ENCODE measurements around the gene OTOF.

OTOF gene

GRCh38 chr2:26444236-26444635 lies 33.7 kb downstream of the OTOF start:
- DNase-seq = no peak

DNA sequence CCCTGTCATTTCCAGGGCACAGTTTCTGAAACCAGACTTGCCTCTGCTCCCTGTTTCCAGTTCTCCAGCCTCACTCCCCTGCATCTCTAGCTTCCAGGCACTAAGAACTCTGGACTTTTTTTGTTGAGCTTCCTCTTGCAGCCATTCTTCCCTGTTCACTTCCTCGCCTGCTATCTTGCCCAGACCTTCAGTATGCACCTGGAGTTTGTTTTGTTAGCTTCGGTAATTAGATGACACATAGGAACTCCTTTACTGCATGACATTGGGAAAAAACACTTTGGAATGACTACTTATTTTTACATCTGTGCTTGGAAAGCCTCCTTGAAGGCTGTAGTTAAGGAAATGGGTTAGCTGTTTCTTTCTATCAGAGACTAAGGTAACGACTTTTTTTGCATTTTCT lies 35.2 kb downstream of the OTOF start:
- no peak for DNase-seq

- no peak for DNase-seq
These were observed 35.6 kb downstream of the OTOF start for GRCh38 chr2:26442301-26442700.

GRCh38 chr2:26438926-26439325 lies 39.0 kb downstream of the OTOF start:
- no peak for DNase-seq

GRCh38 chr2:26438526-26438925 lies 39.4 kb downstream of the OTOF start:
- no peak for DNase-seq

GRCh38 chr2:26435106-26435505 lies 42.8 kb downstream of the OTOF start:
- no peak for DNase-seq

GRCh38 chr2:26432859-26433258 lies 45.1 kb downstream of the OTOF start:
- no peak for DNase-seq

- no peak for DNase-seq
These were observed 45.6 kb downstream of the OTOF start for GRCh38 chr2:26432363-26432762.

DNA sequence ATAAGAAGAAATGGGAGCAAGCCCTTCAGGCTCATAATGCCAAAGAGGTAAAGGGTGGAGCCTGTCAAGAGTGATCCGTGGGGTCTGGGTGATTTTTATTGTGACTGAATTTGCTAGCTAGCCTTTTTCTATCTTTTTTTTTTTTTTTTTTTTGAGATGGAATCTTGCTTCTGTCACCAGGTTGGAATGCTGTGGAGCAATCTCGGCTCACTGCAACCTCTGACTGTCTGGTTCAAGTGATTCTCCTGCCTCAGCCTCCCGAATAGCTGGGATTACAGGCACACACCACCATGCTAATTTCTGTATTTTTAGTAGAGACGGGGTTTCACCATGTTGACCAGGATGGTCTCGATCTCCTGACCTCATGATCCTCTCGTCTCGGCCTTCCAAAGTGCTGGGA lies 47.1 kb downstream of the OTOF start:
- DNase-seq = no peak

- DNase-seq = no peak
These were observed 47.9 kb downstream of the OTOF start for GRCh38 chr2:26429779-26430578.

DNA sequence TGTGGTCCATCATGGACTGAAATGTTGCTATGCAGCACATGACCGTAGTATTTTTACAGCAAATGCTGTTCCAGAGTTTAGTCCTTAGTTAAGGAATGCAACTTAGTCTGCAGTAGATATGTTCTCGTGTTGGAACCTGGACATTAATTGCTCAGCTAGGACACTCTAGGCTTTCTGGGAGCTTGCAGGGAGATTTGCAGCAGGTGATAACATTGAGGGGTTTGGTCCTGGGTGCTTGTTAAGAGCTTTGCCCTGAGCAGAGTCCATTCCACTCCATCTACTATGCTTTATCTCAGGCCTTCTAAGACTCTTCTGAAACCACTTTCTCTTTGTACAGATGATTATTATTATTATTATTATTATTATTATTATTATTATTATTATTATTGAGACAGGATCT lies 49.1 kb downstream of the OTOF start:
- no peak for DNase-seq

DNA sequence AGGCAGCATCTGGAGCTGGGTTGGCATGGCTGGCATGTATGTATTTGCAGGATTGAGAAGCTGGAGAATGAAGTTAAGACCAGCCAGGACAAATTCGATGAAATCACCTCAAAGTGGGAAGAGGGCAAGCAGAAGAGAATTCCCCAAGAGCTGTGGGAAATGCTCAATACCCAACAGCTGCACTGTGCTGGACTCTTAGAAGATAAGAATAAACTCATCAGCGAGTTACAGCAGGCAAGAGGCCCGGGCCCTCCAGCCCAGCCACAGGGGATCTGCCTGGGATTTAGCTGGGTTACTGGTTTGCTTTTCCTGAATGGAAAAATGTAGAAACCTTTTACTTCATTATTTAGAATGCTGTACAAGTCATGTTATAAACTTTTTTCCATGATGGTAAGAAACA lies 53.7 kb downstream of the OTOF start:
- no peak for DNase-seq

GRCh38 chr2:26423750-26424149 lies 54.2 kb downstream of the OTOF start:
- no peak for DNase-seq

DNA sequence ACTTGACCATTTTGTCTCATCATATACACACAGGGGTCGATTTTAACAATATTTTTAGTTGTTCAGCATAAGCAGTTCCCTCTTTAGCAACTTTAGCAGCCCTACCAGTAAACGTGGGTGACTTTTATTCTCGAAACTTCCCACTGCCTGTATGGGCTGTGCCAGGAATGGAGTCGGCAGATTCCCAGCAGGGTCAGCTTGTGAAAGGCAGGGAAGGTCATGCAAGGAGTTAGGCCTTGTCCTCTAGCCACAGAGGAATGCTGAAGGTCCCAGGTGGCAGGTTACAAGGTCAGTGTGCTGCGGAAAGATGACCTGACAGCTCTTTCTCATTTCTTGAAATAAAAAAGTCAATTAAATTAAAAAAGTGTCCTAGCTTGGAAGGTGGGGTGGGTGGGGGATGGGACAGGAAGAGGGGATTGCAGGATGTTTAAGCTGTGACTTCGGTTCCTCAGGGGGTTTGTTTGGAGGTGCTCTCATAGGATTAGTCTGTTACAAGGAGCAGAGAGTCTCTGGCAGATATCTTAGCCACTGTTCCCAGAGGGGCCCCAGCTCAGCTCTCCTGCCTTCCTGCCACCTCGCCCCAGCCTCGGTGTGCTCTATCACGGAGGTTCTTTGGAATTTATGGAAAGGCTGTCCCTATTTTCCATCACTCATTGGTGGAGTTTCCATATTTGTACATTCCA lies 54.8 kb downstream of the OTOF start:
- DNase-seq = no peak

DNA sequence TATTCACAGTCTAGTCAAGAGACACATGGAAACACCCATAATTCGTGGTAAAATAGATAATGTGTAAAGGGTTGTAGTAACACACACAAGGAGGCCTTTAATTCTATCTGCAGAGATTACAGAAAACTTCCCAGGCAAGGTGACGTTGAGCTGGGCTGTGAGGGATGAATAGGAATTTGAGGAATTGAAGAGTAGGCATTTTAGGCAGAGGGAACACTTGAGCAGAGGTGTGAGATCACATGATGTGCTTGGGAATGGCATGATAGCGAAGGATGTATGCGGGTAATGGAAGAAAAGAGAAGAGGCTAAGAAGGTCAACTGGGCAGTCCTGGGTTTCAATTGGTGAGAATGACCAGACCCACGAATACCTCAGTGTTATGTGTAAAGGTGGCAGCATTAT lies 56.0 kb downstream of the OTOF start:
- no peak for DNase-seq

DNA sequence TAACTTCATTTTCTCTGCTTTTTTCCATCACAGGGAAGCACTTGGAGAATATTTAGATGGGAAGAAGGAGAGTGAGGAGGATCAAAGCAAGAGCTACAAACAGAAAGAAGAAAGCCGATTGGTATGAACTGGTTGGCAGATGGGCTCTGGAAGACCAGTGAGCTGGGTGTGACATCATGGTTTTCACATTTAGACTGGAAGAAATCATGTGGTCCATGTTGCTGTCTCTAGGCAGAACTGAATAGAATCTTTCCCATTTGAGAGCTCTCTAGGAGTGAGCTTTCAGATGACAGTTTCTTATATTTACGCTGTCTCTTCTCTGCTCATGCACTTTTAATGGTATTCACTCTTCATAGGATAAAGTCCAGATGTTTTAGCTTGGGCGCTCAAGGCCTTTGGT lies 63.6 kb downstream of the OTOF start:
- no peak for DNase-seq

DNA sequence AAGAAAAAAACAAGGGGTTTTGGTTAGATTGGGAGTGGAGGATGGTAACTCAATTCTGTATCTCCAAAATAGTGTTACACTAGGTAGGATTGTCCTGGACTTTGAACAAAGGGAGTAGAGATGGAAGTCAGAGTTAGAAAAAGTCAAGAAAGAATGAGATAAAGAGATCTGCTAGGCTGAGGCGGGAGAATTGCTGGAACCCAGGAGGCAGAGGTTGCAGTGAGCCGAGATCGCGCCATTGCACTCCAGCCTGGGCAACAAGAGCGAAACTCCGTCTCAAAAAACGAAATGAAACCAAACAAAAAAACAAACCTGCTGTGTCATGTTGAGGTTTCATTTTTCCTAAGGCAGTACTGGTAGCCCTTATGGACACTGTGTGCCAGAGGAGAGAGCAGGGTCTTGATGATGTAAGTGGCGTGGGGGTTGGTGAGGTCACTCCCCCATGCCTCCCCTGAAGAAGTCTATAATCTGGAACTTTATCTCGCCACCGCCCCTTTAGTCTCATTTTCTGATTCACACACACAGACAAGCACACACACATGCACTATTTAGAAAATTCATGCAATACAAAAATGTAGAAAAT lies 65.7 kb downstream of the OTOF start:
- DNase-seq = peak; percentile 2

- DNase-seq = no peak
These were observed 66.5 kb downstream of the OTOF start for GRCh38 chr2:26411419-26411818.

DNA sequence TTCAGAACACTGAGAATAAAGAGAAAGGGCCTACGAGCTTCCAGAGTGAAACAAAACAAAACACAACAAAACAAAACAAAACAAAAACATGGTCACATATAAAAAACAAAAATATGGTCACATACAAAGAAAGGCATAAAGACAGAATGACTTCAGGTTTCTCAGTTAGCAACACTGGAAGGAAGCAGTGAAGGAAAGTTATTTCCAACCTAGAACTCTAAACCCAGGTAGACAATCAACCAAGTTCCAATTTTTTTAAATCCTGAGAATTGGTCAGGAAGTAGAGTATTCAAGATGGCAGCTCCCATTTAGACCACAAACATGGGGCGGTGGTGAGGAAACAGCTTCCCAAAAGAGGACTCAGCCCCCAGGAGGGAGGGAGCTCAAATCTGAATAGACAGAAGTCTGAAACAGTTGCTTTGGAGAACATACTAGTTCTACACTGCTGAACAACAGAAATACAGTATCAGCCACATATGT lies 67.1 kb downstream of the OTOF start:
- no peak for DNase-seq

DNA sequence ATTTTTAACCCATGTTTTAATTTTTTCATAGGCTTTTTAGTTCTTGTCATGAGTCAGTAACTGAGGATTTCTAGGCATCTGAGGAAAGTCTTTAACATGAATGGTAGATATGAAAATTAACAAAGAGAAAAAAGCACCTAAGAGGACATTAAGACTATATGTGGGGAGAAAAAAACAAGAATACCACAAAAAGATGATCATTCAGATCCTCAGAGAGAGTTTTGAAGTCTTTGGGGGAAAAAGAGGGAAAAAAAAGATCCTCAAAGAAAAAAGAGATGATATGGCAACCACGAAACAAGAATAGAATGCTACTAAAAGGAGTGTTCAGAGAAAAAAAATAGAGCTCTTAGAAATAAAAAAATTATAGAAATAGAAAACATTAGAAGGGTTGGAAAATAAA lies 68.1 kb downstream of the OTOF start:
- no peak for DNase-seq

DNA sequence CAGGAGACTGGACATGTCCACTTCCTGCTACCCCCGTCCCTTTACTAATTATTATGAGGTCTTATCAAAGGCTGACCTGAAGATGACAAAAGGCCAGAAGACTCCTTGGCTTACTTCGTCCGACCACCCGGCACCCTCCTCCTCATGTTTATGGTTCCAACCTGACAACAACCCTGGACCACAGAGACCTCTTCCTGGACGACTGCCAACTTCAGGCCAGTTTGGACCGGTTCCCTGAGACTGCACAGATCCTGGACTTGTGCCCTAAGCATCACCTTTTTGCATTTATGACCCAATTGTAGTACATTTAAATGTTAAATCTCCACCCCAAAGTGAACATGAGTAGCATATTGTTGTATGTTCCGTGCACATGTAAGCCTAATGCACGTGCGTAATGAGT lies 70.4 kb downstream of the OTOF start:
- DNase-seq = no peak
